SIG-M5 (cell line): Measurements from ENCODE around the gene ZDHHC14.
"Not testable (repeated sequence)": the region's sequence is repeated elsewhere in the genome, so short reads cannot be mapped to it uniquely, and the experiment has no call there.

ENCODE experiments used
- DNase-seq: peaks from one replicate; lab custom pipeline; 2025; lab: John Stamatoyannopoulos, UW

ZDHHC14 gene

DNA sequence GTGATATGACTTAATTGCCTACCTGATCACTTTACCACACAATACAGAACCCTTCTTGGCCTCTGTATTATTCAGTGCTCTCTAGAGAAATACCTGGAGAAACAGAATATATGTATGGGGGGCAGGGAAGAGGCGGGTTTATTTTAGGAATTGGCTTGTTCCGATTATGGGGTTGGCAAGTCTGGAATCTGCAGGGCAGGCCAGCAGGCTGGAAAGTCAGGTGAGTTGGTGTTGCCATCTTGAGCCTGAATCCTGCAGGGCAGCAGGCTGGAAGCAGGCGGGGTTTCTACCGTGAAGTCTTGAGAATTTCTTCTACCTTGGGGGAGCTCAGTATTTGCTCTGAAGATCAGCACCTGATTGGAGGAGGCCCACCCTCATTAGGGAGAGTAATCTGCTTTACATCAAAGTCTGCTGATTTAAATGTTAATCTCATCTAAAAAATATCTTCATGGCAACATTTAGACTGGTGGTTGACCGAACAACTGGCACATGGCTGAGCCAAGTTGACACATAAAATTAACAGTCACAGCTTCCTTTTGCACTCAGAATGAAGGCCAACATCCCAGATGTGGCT lies 193.9 kb downstream of the ZDHHC14 start:
- DNase-seq = no peak

DNA sequence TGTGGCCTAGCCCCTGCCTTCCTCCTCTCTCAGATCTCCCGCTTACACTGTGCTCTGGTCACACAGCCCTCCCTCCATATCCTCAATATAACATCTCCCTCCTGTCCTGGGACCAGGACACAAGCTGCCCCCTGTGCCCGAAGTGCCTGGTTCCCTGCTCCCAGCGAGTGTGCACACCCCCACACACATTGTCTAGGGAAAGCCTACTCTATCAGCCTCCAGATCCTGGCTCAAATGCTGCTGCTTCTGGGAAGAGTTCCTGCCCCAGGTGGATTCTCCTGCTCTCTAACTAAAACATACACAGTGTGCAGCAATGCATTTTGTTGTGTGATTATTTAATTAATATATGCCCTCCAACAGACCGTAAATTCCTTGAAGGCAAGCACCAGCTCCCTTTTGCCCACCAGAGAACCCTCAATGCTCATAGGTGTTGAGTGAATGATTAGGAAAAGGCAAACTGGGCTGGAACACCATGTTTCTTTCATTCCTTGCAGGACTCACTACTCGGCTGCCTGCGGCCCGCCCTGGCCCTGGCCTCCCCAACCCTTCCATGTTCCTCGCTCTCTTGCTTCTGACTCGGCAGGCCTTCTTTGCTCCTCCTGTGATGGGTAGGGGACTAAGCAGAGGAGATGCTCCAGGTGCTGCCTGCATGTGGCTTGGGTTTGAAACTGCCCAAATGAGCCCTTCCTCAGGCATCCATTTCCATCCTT lies 194.6 kb downstream of the ZDHHC14 start:
- DNase-seq = no peak

- DNase-seq = not testable (repeated sequence)
Measured at GRCh38 chr6:157576991-157577390, 196.0 kb downstream of the ZDHHC14 start.

DNA sequence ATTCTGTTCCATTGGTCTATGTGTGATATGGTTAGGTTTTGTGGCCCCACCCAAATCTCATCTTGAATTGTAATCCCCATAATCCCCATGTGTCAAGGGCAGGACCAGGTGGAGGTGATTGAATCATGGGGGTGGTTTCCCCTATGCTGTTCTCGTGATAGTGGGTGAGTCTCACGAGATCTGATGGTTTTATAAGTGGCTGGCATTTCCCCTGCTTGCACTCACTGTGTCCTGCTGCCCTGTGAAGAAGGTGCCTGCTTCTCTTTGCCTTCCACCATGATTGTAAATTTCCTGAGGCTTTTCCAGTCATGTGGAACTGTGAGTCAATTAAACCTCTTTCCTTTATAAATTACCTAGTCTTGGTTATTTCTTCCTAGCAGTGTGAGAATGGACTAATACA lies 197.5 kb downstream of the ZDHHC14 start:
- not testable (repeated sequence) for DNase-seq

- DNase-seq = no peak
Measured at GRCh38 chr6:157579467-157580031, 198.6 kb downstream of the ZDHHC14 start.

DNA sequence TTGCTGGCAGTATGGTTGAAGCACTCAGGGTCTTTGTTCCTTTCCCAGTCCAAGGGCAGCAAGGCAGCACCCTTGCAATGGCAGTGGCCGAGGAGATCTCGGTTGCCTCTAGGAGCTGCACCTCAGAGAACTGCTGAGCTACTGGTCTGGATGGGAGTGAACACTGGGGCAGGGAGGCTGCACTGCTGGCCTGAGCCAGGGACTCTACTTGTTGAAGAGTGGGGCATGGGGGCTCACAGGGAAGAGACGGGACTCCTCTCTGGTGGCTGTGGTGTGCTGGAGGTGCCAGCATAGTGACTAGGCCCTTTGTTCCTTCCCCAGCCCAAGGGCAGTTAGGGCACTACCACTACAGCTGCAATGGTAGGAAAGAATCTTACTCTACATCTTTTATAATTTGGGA lies 203.0 kb downstream of the ZDHHC14 start:
- DNase-seq = no peak

- no peak for DNase-seq
Measured at GRCh38 chr6:157585274-157586087, 204.5 kb downstream of the ZDHHC14 start.

DNA sequence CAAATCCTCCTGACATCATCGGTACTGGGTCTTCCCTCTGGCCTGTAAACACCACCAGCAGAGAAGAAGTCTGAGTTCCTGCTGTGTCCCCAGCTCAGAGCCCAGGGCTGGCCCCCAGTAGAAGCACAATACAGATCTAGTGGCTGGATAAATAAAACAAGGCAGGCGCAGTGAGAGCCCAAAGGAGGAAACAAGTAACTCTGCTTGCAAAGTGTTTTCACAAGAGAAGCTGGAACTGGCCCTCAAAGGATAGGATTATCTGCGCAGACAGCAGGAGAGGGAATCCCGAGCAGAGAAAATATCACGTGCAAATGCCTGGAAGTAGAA lies 205.1 kb downstream of the ZDHHC14 start:
- DNase-seq = no peak

DNA sequence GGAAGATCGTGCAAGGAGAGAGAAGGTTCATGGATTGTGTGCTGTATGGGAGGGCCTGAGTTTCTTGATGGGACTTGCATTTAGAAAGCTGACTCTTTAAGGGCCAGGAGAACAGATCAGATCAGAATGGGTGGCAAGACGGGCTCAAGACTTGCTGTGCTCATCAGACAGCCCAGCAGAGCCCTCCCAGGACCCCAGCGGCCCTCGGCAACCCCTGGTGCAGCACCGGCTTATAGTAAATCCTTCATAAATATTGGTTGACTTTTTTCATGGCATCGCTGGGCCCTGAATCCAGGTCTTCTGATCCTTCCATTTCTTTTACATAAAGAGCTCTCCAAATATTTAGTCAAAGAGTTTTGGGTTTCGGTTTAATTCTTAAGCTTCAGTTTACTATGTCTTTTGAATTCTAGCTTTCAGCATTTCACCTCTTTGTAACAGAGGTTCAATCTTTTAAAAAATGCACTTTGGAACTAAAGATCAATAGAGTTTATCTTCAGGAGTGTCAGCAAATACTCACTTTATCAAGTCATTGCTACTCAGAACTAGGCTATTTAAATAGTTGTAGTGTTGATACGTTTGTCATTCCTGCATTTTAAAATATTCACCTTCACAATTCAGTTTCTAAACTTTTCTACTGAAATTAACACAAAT lies 205.6 kb downstream of the ZDHHC14 start:
- no peak for DNase-seq

GRCh38 chr6:157587127-157587926 lies 206.3 kb downstream of the ZDHHC14 start:
- no peak for DNase-seq

DNA sequence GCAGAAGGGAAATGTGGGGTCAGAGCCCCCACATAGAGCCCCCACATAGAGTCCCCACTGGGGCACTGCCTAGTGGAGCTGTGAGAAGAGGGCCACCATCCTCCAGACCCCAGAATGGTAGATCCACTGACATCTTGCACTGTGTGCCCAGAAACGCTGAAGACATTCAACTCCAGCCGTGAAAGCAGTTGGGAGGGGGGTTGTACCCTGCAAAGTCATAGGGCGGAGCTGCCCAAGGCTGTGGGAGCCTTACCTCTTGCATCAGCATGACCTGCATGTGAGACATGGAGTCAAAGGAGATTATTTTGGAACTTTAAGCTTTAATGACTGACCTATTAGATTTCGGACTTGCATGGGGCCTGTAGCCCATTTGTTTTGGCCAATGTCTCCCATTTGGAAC lies 209.7 kb downstream of the ZDHHC14 start:
- not testable (repeated sequence) for DNase-seq

GRCh38 chr6:157592541-157592940 lies 211.6 kb downstream of the ZDHHC14 start:
- DNase-seq = no peak

DNA sequence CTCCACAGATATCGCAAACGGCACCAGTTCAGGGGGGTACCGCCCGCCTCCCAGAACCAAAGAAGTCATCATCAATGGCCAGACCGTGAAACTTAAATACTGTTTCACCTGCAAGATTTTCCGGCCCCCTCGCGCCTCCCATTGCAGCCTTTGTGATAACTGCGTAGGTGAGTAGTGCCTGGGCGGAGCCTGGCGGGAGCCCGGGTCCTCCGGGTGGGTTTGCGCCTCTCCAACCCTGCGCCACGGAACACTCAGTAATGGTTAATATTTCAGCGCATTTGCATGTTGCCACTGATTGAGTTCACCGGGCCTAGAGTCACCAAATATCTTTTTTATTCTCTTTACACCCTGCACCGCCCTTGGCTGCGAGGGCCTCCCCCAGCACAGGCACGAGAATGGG lies 212.0 kb downstream of the ZDHHC14 start:
- no peak for DNase-seq

DNA sequence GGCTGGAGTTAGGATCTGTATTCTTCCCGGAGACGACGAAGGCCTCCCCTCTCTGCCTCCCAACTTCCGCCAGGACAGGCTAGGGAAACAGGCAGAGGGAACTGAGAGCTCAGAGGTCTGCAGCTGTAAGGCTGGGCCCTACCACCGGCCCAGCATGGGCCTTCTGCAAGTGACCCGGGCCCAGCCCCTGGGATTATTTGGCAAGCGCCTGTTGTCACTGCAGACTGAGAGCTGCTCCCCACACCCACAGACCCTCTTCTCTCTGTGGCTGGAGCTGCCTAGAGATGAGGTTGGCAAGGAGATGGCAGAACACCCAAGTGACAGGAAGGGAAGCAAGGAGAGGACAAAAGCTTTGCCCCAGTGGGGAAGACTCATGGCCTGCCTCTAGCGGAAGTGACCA lies 212.6 kb downstream of the ZDHHC14 start:
- no peak for DNase-seq

DNA sequence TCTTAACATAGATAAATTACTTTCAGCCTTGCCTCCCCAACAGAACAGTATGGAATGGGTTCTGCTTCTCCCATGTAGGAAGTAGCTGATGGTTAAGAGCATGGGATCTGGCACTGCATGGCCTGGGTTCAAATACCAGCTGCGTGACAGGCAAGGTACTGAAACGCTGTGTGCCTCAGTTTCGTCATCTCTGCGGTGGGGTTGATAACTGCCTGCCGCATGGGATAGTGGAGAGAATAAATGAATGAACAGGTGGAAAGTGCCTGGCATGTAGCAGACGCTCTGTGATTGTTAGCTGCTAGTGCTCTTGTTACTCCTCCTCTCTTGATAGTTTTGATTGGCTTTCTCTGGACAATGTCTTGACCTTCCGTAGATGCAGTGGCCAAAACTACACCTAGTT lies 213.3 kb downstream of the ZDHHC14 start:
- DNase-seq = no peak

- DNase-seq = no peak
Measured at GRCh38 chr6:157595768-157596167, 214.8 kb downstream of the ZDHHC14 start.

DNA sequence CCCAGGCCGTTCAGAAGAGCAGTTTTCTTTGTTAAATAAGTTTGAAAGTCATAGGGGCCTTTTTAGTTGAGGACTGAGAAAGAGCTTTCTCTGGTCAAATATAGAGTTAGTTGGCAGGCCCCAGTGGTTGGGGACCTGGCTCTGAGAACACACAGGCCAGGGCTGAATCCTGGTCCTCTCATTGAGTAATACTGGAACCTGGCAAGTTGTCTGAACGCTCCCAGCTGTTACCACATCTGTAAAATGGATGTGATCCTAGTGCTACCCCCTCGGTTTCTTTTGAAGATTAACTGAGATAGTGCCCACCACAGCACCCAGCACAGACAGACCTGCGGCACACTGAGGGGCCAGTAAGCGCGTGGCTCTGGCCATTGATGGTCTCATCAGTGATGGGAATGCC lies 215.5 kb downstream of the ZDHHC14 start:
- DNase-seq = no peak

DNA sequence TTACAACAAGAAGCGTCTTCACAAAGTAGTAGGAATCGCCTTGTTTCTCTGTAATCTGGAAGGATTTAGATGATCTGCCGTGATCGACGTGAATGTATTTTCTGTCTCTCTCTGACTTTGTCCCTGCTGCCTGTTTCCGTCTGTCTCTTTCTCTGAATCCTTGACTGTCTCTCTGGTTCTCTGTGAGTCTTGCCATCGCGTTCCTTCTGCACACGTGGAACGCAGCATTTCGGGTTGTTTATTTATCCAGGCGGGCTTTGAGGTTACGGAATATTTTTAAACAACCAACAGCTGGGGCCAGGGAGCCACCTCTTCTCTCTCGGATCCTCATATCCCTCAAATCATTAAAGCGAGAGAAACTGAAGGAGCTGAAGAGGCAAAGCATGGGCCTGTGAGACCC lies 215.9 kb downstream of the ZDHHC14 start:
- DNase-seq = no peak

DNA sequence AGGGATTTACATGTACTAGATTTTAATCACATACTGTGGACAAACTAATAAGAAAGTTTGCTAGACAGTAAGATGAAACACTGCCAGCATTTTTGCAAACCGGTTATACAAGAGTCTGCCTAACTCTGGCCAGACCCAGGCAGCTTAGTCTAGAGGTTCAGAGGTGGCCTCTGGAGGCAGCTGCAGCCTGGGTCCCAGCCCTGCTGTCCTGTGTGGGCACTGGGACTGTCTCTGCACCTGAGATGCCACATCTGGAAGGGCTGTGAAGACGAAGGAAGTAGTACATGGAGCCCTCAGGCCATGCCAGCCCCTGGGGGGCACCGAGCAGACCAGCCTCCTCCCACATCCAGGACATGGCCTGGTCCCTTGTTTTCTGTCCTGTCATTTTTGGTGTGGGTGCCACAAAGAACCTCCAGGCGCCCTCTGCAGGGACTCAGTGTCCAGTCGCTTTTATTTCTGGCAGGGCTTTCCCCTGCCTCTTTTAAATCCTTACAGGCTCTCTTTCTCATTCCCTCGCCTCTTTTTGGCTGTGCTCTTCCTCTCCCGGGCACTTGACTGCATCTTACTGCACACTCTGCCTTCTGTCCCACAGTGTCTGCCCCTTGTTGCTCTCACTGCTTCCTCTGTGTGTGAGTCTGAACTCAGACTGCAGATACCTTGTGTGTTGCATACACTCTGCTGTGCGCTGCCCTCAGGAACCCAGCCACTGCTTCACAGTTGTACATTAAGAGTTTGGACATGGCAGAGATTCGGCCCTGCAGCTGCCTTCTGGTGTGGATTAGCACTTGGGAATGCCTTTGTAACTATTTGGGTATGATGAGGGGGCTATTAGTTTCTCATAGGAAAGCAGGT lies 216.7 kb downstream of the ZDHHC14 start:
- no peak for DNase-seq

DNA sequence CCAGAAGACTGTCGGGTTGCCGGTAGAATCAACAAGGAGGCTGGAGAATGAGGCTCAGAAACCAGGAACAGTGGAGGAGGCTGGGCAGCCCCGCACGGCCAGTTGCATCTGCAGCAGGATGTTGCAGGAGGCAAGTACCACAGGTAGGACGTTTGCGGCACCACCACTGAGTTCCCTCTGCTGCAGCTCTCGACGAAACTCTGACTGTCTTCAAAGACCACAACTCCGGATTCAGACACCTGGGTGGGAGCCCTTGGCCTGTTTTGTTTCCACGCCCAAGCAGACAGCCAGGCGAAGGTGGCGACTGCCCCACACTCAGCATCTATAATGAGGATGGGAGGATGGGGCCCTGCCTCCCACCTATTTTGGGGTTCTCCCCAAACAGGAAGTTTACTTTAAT lies 218.2 kb downstream of the ZDHHC14 start:
- no peak for DNase-seq

GRCh38 chr6:157600807-157601206 lies 219.8 kb downstream of the ZDHHC14 start:
- no peak for DNase-seq
